Lower leg skin (tissue), 4 donors: Measurements from ENCODE around the gene AUTS2. TPM values are rescaled to one million over a fixed set of nuclear protein-coding genes. Genes with fewer than 3 reads are reported as not detected.

ENCODE experiments used
- DNase-seq, 2 donors: peaks; one replicate each; pipeline ENCODE4 v3.0.0-alpha.2; 2019; ENCODE audit warnings: low spot score in 2 of 2
- H3K4me3 ChIP-seq: fragments of 200-600 bp; sonication (generic); 2 replicates; pipeline ENCODE4 v1.5.1; 2017; ENCODE audit warnings: mild to moderate bottlenecking, low read depth; ENCODE audit not compliant: poor library complexity, severe bottlenecking
- CTCF ChIP-seq, 3 donors: fragments of 450-650 bp; IDR thresholded peaks; one replicate each; pipeline ENCODE4 v1.5.1; 2016; ENCODE audit warnings: antibody characterized with exemption in 3 of 3, mild to moderate bottlenecking in 3 of 3, moderate library complexity in 2 of 3
- POLR2A ChIP-seq, 2 donors: fragments of 450-650 bp; IDR thresholded peaks; one replicate each; pipeline ENCODE4 v1.6.1; 2016 to 2017; ENCODE audit warnings: antibody characterized with exemption in 2 of 2, mild to moderate bottlenecking in 1 of 2, moderate library complexity in 1 of 2
- WGBS, 2 donors: methylation state at CpG; one replicate each; pipeline ENCODE4 v1.1.5; 2018; 5-methylcytosine and 5-hydroxymethylcytosine counted together
- intact Hi-C: fragments of 100-400 bp; cut with DNase I; formaldehyde crosslinking; loops from one replicate; pipeline ENCODE4 v1.15.0; 2023; ENCODE audit warnings: low total_unique reads
- total RNA-seq, 4 donors: library from RNA; depleted of rRNA; stranded (reverse); fragments of >200 nt; gene quantifications; one replicate each; pipeline ENCODE4 v1.1.0, GENCODE V29; 2016

AUTS2 gene
- total RNA-seq, 4 donors from 2014 or later, result 30.8 to 41.9 (median 40.5) TPM

- DNase-seq, result peak in 1 of 2 donors; percentile 54
- WGBS, 2 donors, result 51 to 57% methylated on average over 7 of the region's 7 CpGs
- intact Hi-C loops, result no loop called here
- TF ChIP-seq CTCF (IDR thresholded peaks at IDR 0.05), result no peak
- TF ChIP-seq POLR2A (IDR thresholded peaks at IDR 0.05), result no peak
- no peak overlapping the region for H3K4me3 ChIP-seq
These were observed 1190.0 kb downstream of the AUTS2 start for GRCh38 chr7:70788276-70788675.

GRCh38 chr7:70789481-70790214, 1191.4 kb downstream of the AUTS2 start:
- 98 to 99% methylated on average over 43 of the region's 43 CpGs for WGBS, 2 donors
- no peak for TF ChIP-seq POLR2A (IDR thresholded peaks at IDR 0.05)
- TF ChIP-seq CTCF (IDR thresholded peaks at IDR 0.05), result no peak
- no peak for DNase-seq
- intact Hi-C loops, result no loop called here
- H3K4me3 ChIP-seq, result no peak overlapping the region

GRCh38 chr7:70790215-70791073, 1192.2 kb downstream of the AUTS2 start:
- H3K4me3 ChIP-seq, result no peak overlapping the region
- WGBS, 2 donors, result 96% methylated on average over 48 to 57 of the region's 63 CpGs
- TF ChIP-seq POLR2A (IDR thresholded peaks at IDR 0.05), result no peak
- TF ChIP-seq CTCF (IDR thresholded peaks at IDR 0.05), result no peak
- intact Hi-C loops, result no loop called here
- no peak for DNase-seq

- 95% methylated on average over 6 of the region's 6 CpGs for WGBS, 2 donors
- intact Hi-C loops, result no loop called here
- DNase-seq, result no peak
- TF ChIP-seq POLR2A (IDR thresholded peaks at IDR 0.05) (no peak), CTCF (IDR thresholded peaks at IDR 0.05) (no peak)
- H3K4me3 ChIP-seq, result no peak overlapping the region
These were observed 1193.1 kb downstream of the AUTS2 start for GRCh38 chr7:70791341-70791740.

- TF ChIP-seq POLR2A (IDR thresholded peaks at IDR 0.05) (no peak), CTCF (IDR thresholded peaks at IDR 0.05) (no peak)
- 90 to 92% methylated on average over 8 of the region's 8 CpGs for WGBS, 2 donors
- intact Hi-C loops, result no loop called here
- no peak overlapping the region for H3K4me3 ChIP-seq
- peak in 1 of 2 donors; percentile 40 for DNase-seq
These were observed 1194.8 kb downstream of the AUTS2 start for GRCh38 chr7:70793060-70793459.
